GM23248 (cell line): ENCODE data around the gene RBMS3. TPM values are rescaled to one million over a fixed set of nuclear protein-coding genes. Genes with fewer than 3 reads are reported as not detected.

Experiments
- DNase-seq: peaks from one replicate; pipeline ENCODE4 v3.0.0-alpha.2; 2015
- H2AFZ ChIP-seq: fragments of 200-600 bp; sonication (generic); 2 replicates; pipeline ENCODE4 v1.6.1; 2016; ENCODE audit warnings: antibody characterized with exemption
- H3F3A ChIP-seq: fragments of 200-600 bp; sonication (generic); 2 replicates; pipeline ENCODE4 v1.6.1; 2016; ENCODE audit warnings: mild to moderate bottlenecking, antibody characterized with exemption, mixed run types; ENCODE audit not compliant: insufficient read depth
- H3K27ac ChIP-seq: fragments of 200-600 bp; sonication (generic); 2 replicates; pipeline ENCODE4 v1.5.1; 2016; ENCODE audit warnings: mild to moderate bottlenecking
- H3K27me3 ChIP-seq: fragments of 200-600 bp; sonication (generic); replicated peaks from 2 replicates; pipeline ENCODE4 v1.6.1; 2016; ENCODE audit warnings: mild to moderate bottlenecking; ENCODE audit not compliant: insufficient read depth
- H3K36me3 ChIP-seq: fragments of 200-600 bp; sonication (generic); 2 replicates; pipeline ENCODE4 v1.6.1; 2016; ENCODE audit warnings: low read depth, mild to moderate bottlenecking
- H3K4me1 ChIP-seq: fragments of 200-600 bp; sonication (generic); 2 replicates; pipeline ENCODE4 v1.6.1; 2016; ENCODE audit warnings: mild to moderate bottlenecking; ENCODE audit not compliant: insufficient read depth
- H3K4me2 ChIP-seq: fragments of 200-600 bp; sonication (generic); one replicate; pipeline ENCODE4 v1.6.1; 2016; ENCODE audit warnings: mild to moderate bottlenecking; ENCODE audit not compliant: unreplicated experiment
- H3K4me3 ChIP-seq: fragments of 200-600 bp; sonication (generic); 2 replicates; pipeline ENCODE4 v1.5.1; 2016; ENCODE audit warnings: mild to moderate bottlenecking
- H3K79me2 ChIP-seq: fragments of 200-600 bp; sonication (generic); 2 replicates; pipeline ENCODE4 v1.6.1; 2016; ENCODE audit warnings: mild to moderate bottlenecking; ENCODE audit not compliant: insufficient read depth
- H3K9ac ChIP-seq: fragments of 200-600 bp; sonication (generic); 2 replicates; pipeline ENCODE4 v1.6.1; 2016; ENCODE audit warnings: mild to moderate bottlenecking
- H3K9me2 ChIP-seq: fragments of 200-600 bp; sonication (generic); 2 replicates; pipeline ENCODE4 v1.6.1; 2016; ENCODE audit warnings: mixed run types, mild to moderate bottlenecking, moderate library complexity; ENCODE audit not compliant: insufficient read depth
- H3K9me3 ChIP-seq: fragments of 200-600 bp; sonication (generic); one replicate; pipeline ENCODE4 v1.6.1; 2017; ENCODE audit warnings: low read depth
- H4K20me1 ChIP-seq: fragments of 200-600 bp; sonication (generic); 2 replicates; pipeline ENCODE4 v1.6.0; 2016; ENCODE audit not compliant: insufficient read depth
- EZH2 ChIP-seq: fragments of 200-600 bp; sonication (generic); IDR thresholded peaks from 2 replicates; pipeline ENCODE4 v1.6.1; 2018; ENCODE audit warnings: antibody characterized with exemption, mild to moderate bottlenecking; ENCODE audit not compliant: insufficient read depth, poor library complexity, severe bottlenecking
- EZH2phosphoT487 ChIP-seq: fragments of 200-600 bp; sonication (generic); IDR thresholded peaks from 2 replicates; pipeline ENCODE4 v1.6.1; 2018; ENCODE audit warnings: antibody characterized with exemption, moderate library complexity, mild to moderate bottlenecking, low read depth; ENCODE audit not compliant: insufficient read depth
- WGBS, 2 experiments: methylation state at CpG; one replicate each; pipeline ENCODE4 v1.1.6; 2015 to 2017; ENCODE audit warnings: low lambda C conversion rate in 2 of 2, low coverage in 1 of 2; ENCODE audit errors: missing lambda C conversion rate in 2 of 2; 5-methylcytosine and 5-hydroxymethylcytosine counted together
- in situ Hi-C: fragments of 300-500 bp; cut with MboI; formaldehyde crosslinking; loops from 2 replicates; pipeline ENCODE4 v1.15.0; 2020
- polyA plus RNA-seq: library from polyadenylated mRNA; unstranded; fragments of >200 nt; fragmentation: Nextera tagmentation; extraction: Ambion mirVana; gene quantifications from 2 replicates; pipeline ENCODE4 v1.2.1, GENCODE V29; 2016
- total RNA-seq: library from RNA; depleted of rRNA; stranded (reverse); fragments of >200 nt; shearing (Covaris generic); gene quantifications from 2 replicates; pipeline ENCODE4 v1.2.3, GENCODE V29; 2014

The RBMS3 gene
- total and polyA plus RNA-seq, 2 experiments from 2014 or later: 40.0 to 94.3 TPM

GRCh38 chr3:29331035-29331434 is 50.2 kb downstream of the RBMS3 start:
- Histone ChIP-seq H3F3A (peaks cover 46% of the 10 kb centered on the region), H3K4me1 (peaks cover 59% of the 10 kb centered on the region), H3K9me2 (no peaks in the 10 kb centered on the region), H3K9me3 (no peaks in the 10 kb centered on the region), H3K27ac (peak overlapping the region; percentile 91; the same call in 1 of the 2 replicates), H3K36me3 (no peaks in the 10 kb centered on the region), H3K4me2 (no peak overlapping the region), H3K79me2 (peaks cover 93% of the 10 kb centered on the region), H4K20me1 (no peaks in the 10 kb centered on the region), H3K4me3 (no peak overlapping the region), H3K27me3 (no peaks in the 10 kb centered on the region), H2AFZ (no peak overlapping the region), H3K9ac (no peak overlapping the region)
- WGBS, 2 experiments: 93 to 95% methylated on average over 4 of the region's 4 CpGs
- no peak for DNase-seq
- in situ Hi-C loops: no loop called here
- no peak for TF ChIP-seq EZH2phosphoT487
- TF ChIP-seq EZH2: no peak

GRCh38 chr3:29331456-29332194 is 50.8 kb downstream of the RBMS3 start:
- H3K27me3 ChIP-seq: no peaks in the 10 kb centered on the region
- H3K9me2 ChIP-seq: no peaks in the 10 kb centered on the region
- H4K20me1 ChIP-seq: no peaks in the 10 kb centered on the region
- in situ Hi-C loops: no loop called here
- H3K79me2 ChIP-seq: peaks cover 93% of the 10 kb centered on the region
- H3K4me3 ChIP-seq: peak overlapping the region; percentile 45
- TF ChIP-seq EZH2phosphoT487 (no peak), EZH2 (no peak)
- peak overlapping the region; percentile 37; the same call in 1 of the 2 replicates for H3K9ac ChIP-seq
- no peaks in the 10 kb centered on the region for H3K9me3 ChIP-seq
- peak overlapping the region; percentile 91 for H3K27ac ChIP-seq
- H3K36me3 ChIP-seq: no peaks in the 10 kb centered on the region
- WGBS, 2 experiments: 53 to 54% methylated on average over 5 of the region's 5 CpGs
- H3F3A ChIP-seq: peaks cover 52% of the 10 kb centered on the region
- H3K4me2 ChIP-seq: peak overlapping the region; percentile 95
- peak; percentile 39 for DNase-seq
- H2AFZ ChIP-seq: no peak overlapping the region
- peaks cover 65% of the 10 kb centered on the region for H3K4me1 ChIP-seq

- no peak overlapping the region for H2AFZ ChIP-seq
These were observed 51.3 kb downstream of the RBMS3 start for GRCh38 chr3:29332195-29332637.

GRCh38 chr3:29333576-29333975 is 52.7 kb downstream of the RBMS3 start:
- Histone ChIP-seq H3K79me2 (peaks cover 93% of the 10 kb centered on the region), H3K9ac (peak overlapping the region; percentile 77), H3F3A (peaks cover 67% of the 10 kb centered on the region), H3K9me2 (no peaks in the 10 kb centered on the region), H3K4me3 (peak overlapping the region; percentile 45), H2AFZ (0 out of 2 replicates have a peak overlapping the region, but pooled peaks have one; percentile 1), H3K4me2 (peak overlapping the region; percentile 95), H3K27me3 (no peaks in the 10 kb centered on the region), H3K4me1 (peaks cover 83% of the 10 kb centered on the region), H3K36me3 (no peaks in the 10 kb centered on the region), H4K20me1 (no peaks in the 10 kb centered on the region), H3K9me3 (no peaks in the 10 kb centered on the region), H3K27ac (peak overlapping the region; percentile 91)
- in situ Hi-C loops: no loop called here
- WGBS, 2 experiments: 2 to 11% methylated on average over 3 of the region's 3 CpGs
- DNase-seq: peak; percentile 73
- TF ChIP-seq EZH2phosphoT487 (no peak), EZH2 (no peak)

More at GRCh38 chr3:29332195-29332637, 51.3 kb downstream of the RBMS3 start:
- H3K4me3 ChIP-seq: peak overlapping the region; percentile 45
- H3K4me1 ChIP-seq: peaks cover 71% of the 10 kb centered on the region
- no peaks in the 10 kb centered on the region for H3K36me3 ChIP-seq
- peaks cover 93% of the 10 kb centered on the region for H3K79me2 ChIP-seq
- no peak for TF ChIP-seq EZH2phosphoT487
- no peak for TF ChIP-seq EZH2
- peak overlapping the region; percentile 37; the same call in 1 of the 2 replicates for H3K9ac ChIP-seq
- no peaks in the 10 kb centered on the region for H3K9me2 ChIP-seq
- H3K27me3 ChIP-seq: no peaks in the 10 kb centered on the region
- WGBS, 2 experiments: 2 to 7% methylated on average over 2 of the region's 2 CpGs
- H3F3A ChIP-seq: peaks cover 56% of the 10 kb centered on the region
- DNase-seq: peak; percentile 66
- peak overlapping the region; percentile 91 for H3K27ac ChIP-seq
- peak overlapping the region; percentile 95 for H3K4me2 ChIP-seq
- H4K20me1 ChIP-seq: no peaks in the 10 kb centered on the region
- H3K9me3 ChIP-seq: no peaks in the 10 kb centered on the region
- in situ Hi-C loops: no loop called here
